ENCODE data around the gene NAA38.
A peak's percentile ranks its signal among the peaks of the same experiment; 100 is the strongest.

NAA38 gene

GRCh38 chr17:7851438-7852261, 5.7 kb downstream of the NAA38 start:
- peak; percentile 88 for ATAC-seq

GRCh38 chr17:7850701-7851437, 6.5 kb downstream of the NAA38 start:
- no peak for ATAC-seq

- no peak for ATAC-seq
These were observed 7.4 kb downstream of the NAA38 start for GRCh38 chr17:7849751-7850504.

- no peak for ATAC-seq
These were observed 8.1 kb downstream of the NAA38 start for GRCh38 chr17:7849130-7849750.

- ATAC-seq, result no peak
These were observed 8.6 kb downstream of the NAA38 start for GRCh38 chr17:7848739-7849129.

GRCh38 chr17:7848131-7848579, 9.2 kb downstream of the NAA38 start:
- ATAC-seq, result no peak

- no peak for ATAC-seq
These were observed 10.3 kb downstream of the NAA38 start for GRCh38 chr17:7846765-7847661.

- ATAC-seq, result no peak
These were observed 11.2 kb downstream of the NAA38 start for GRCh38 chr17:7846063-7846735.

- no peak for ATAC-seq
These were observed 11.8 kb downstream of the NAA38 start for GRCh38 chr17:7845359-7846062.

GRCh38 chr17:7844292-7845154, 12.8 kb downstream of the NAA38 start:
- ATAC-seq, result peak; percentile 39 to 42

- ATAC-seq, result peak; percentile 6 to 9
These were observed 13.6 kb downstream of the NAA38 start for GRCh38 chr17:7843536-7844291.

- no peak for ATAC-seq
These were observed 14.2 kb downstream of the NAA38 start for GRCh38 chr17:7843257-7843535.

GRCh38 chr17:7842380-7843256, 14.7 kb downstream of the NAA38 start:
- peak; percentile 48 to 53 for ATAC-seq

- peak; percentile 9 to 12 for ATAC-seq
These were observed 15.4 kb downstream of the NAA38 start for GRCh38 chr17:7841915-7842379.

GRCh38 chr17:7841396-7841914, 15.9 kb downstream of the NAA38 start:
- peak; percentile 58 to 62 for ATAC-seq

GRCh38 chr17:7840875-7841274, 16.5 kb downstream of the NAA38 start:
- no peak for ATAC-seq

- no peak for ATAC-seq
These were observed 16.9 kb downstream of the NAA38 start for GRCh38 chr17:7840441-7840840.
